Measurements from ENCODE around the gene NAALADL1.

NAALADL1 gene

DNA sequence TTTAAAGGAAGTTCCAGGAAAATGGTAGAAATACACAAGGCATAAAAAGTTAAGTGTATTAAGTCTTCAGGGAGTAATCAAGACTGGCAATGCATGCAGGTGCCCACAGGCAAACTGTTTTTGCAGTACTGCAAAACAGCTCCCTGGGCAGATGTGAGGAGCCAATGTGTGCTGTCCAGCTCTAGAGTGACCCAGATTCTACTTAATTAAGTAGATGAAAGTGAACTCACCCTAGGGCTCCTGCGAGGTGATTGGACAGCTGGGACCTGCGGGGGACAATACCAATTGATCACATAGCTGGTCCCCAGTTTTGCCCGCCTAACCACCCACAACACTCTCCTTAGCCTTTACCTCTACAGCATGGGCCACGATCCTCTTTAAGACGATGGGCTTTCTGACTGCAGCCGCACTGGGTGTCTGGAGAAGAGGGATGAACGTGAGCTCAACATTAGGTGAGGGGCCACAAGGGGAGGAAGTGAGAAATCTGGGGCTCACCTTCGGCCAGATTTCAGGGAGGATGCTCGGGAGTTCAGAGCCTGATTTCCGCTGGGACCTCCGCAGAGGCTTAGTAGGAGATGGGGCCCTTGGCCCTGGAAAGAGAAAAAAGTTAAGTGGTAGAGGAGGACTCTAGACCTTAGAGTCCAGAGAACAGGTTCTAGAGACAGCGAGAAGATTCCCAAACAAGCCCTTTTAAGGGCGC lies 24.9 kb upstream of the NAALADL1 start:
- no peak for DNase-seq

DNA sequence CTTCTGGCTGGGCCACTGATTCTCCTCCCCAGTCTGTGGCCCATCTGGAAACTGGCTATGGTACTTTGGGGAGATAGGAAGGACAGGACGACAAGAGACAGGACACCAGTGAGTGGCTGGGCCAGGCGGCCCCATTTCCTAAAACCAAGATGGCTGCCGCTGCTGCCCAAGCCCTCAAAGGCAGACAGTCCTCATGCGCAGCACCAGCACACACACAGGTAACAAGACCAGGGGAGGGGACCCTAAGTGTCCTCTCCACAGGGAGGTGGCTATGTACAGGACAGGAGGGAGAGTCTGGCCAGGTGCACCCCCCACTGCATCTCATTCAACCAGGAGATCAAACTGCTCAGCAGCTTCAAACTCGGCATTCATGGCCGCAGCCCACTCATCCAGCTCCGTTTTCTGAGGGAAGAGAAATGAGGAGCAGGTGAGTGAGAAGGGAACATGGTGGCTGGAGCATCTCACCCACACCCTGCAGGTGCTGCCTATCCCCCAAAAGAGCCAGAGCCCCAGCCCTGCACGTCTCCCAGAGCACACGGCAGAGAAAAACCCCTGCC lies 20.5 kb upstream of the NAALADL1 start:
- no peak for DNase-seq

DNA sequence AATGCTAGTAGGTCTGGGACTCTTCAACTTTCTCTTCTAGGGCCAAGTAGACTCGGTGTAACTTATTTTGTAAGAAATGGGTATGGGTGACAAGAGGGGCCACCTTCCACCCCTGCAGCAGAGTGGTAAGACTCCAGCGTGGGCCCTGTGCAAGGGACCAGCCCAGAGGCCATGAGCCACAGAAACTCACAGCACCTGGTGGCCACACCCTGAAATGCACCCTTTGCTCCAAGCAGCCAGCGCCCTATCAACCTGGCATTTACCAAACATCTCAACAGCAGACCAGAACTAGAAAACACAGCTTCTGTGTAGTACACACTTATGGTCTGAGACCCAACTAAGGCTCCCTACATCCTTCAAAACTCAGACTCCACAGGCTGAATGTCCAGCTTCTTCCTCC lies 19.8 kb upstream of the NAALADL1 start:
- no peak for DNase-seq

DNA sequence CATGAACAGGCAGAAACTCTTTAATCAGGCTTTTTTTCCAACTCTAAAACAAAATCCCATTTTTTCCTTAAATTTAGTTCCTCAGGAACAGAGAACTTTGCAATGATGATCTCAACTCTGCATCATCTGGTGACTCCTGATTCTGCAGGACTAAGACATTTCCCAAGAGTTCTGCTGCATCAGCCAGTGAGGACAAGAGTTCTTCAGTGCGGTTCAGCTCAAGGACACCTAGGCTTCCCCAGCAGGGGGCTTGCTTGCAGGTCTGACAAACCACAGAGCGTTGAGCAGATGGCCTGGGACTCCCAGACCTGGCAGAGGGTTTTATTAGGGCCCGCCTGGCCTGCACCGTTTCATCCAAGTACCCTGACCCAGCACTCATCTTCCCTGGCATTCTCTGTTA lies 19.1 kb upstream of the NAALADL1 start:
- DNase-seq, result no peak

DNA sequence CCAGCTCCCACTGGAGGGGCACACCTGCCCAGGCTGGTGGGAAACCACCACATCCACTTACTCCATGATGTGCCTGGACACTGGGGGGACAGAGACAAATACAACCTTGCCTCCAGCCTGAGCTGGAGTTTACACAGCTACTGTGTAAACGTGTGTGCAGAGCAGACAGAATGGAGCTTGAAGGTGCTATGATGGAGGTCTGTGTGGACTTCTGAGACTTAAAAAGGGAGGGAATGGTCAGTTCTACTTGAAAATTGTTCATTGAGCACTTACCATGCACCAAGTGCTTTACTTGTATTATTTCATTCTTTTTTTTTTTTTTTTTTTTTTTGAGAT lies 14.2 kb upstream of the NAALADL1 start:
- DNase-seq, result no peak

DNA sequence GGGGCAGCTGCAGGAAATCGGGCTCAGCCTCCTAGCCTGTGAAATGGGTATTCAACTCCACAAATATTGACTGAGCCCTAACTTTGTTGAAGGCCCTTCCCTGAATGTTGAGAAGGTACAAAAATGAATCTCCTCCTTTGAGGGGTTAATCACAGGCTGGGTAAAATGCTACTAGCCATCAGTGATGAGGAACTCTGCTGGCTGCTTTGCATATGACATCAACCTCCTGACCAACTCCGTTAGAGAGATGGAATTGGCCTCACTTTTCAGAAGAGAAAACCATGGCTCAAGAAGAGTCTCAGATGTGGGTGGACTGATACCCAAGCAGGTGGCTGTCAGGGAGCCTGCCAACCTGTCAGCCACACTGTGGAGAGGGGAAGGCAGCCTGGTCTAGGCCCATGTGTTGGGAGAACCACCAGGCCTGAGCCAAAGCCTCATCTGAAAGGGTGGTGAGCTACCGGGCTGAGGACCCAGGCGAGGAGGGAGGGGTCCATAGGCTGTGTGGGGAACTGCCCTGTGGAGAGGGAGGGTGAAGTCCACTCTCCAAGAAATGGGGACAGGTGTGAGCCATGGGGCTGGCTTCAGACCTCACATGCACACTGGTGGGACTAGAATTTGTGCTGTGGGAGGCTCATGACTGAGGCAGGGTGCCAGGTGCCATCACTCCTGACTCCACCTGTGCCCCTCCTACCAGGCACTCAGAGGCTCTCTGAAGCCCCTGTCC lies 13.7 kb upstream of the NAALADL1 start:
- no peak for DNase-seq

DNA sequence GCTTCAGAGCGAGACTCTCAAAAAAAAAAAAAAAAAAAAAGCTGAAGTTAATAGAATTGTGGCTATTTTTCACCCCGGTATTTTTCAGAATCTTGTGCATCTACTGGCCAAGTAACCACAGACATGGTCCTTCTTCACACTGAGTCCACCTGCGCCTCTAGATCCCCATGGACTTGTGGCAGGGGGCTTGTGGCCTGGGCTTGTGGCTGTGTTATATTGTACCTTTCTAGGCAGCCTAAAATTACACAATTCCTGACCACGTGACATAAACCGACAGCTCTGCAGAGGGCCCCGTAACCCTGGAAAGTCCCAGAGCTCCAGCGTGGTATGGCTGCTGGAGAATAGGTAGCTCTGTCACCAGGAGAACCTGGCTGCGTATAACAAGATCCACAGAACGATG lies 10.9 kb upstream of the NAALADL1 start:
- DNase-seq, result no peak

DNA sequence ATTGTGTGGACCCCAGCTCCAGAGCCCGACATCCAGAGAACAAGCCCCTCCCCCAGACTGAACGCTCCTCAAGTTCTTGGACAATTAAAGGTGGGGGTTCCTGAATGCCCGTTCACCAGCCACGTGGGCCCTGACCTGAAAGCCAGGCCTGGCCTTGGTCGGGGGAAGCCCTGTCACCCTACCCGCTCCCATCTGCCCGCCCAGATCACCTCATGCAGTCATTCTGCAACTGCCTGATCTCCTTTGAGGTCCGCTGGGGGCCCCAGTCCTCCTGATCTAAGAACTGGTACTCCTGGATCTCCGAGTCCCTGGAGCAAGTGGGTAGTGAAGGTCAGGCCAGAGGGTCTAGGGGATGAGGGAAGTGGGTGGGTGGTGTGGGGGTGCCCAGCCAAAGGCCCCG lies 9.1 kb upstream of the NAALADL1 start:
- DNase-seq, result no peak

DNA sequence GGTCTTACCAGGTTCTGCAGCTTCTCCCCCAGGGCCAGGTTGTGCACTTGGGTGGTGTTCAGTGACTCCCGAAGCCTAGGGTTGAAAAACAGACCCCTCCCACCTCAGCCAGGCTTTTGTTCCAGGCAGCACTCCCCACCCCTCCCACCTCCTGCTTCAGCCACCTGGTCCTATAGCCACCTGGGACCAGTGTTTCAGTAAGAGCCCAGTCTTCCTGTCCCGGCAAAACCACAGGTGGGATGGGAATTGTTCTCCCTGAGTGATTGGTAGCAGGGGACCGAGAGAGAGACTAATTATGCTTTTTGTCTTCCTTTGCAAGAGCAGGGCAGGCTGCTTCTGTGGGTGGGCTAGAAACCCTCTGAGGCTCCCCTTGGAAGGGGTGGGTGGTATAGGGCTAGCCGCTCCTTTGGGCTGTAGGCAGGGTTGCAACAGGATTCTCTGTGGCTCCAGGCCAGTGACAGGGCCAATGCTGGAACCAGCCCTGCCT lies 8.5 kb upstream of the NAALADL1 start:
- DNase-seq, result no peak

DNA sequence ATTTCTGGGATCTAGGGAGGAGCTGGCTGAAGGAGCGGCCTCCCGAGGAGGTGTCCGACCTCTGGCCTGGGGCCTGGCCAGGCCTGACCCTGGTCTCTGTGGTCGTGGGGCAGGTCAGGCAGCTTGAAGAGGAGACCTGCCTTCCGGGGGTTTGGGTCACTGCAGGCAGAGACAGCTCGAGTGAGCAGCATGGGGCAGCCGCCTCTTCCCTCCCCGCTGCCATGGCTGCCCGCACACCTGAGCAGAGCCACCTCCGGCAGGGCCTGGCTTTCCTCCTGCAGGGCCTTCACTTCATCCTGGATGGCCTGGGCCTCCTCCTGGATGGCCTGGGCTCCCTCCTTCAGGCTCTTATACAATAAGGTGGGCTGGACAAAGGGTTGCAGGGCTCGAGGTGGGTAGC lies 8.0 kb upstream of the NAALADL1 start:
- no peak for DNase-seq

DNA sequence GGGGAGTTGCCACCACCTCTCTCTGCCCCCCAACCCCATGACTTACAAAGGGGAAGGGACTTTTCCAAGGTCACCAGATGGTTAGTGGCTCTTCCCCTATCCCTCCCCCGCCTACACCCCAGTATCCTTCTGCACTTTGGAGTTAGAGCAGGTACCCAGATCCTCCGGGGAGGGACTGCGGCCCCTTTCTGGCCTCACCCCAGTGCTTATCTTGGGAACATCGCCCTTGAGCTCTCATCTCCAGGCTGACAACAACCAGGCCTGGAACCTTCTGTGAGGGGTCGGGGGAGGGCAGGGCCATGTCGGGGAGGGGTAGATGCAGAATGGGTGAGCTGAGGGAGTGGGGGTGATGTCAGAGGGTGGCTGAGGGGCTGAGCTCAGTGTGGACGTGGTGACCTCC lies 7.5 kb upstream of the NAALADL1 start:
- no peak for DNase-seq

DNA sequence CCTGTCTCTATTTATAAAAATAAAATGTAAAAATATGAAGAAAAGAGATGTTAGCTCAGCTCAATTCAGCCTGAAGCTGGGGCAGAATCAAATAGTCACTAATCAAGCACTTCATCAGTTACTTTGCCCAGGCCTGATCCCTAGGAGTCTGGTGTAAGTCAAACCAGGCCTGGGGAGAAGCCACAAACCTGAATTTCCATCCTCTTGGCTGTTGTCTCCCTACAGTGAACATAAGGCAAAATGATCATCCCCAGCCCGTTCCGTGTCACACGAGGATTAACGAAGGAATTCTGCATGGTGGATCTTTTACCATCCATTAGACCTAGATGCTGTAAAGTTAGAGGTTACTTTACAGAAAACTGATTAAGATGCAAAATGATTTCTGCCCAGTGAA lies 6.5 kb upstream of the NAALADL1 start:
- DNase-seq, result no peak

DNA sequence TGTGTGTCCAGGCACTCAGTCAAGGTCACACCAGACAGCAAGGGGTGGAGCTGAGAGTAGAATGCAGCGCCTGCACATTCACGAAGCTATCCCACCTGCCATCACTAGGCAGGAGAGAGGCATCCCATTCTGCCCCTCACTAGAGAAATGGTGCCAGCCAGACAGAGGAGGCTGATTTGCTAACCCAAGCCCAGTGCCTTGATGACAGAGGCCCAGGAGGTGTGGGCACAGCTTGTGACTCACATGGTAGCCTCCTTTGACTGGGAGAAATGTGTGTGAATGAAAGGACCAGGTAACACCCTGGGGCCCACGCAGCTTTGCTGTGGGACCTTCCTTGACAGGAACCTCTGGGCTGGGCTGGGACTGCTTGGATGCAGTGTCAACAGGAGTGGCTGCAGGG lies 5.2 kb upstream of the NAALADL1 start:
- DNase-seq, result no peak

DNA sequence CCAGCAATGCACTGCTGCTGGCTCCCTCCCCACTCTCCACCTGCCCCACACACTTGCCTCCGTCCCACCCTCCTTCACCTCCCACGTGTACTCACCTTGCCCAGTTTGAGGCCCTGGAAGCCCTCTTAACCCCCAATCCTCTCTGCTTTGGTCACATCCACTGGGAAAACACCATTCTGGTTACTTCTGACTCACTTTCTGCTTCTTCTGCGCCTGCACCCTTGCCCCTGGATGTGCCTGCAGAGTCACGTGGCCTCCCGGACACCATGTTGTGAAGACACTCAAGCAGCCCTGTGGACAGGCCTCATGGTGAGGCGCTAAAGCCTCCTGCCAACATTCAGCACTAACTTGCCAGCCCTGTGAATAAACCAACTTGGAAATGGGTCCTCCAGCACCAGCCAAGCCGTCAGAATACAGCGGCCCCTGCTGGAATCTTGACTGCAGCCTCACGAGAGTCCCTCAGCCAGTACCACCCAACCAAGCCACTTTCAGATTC lies 2.6 kb upstream of the NAALADL1 start:
- peak; percentile 99 for DNase-seq

DNA sequence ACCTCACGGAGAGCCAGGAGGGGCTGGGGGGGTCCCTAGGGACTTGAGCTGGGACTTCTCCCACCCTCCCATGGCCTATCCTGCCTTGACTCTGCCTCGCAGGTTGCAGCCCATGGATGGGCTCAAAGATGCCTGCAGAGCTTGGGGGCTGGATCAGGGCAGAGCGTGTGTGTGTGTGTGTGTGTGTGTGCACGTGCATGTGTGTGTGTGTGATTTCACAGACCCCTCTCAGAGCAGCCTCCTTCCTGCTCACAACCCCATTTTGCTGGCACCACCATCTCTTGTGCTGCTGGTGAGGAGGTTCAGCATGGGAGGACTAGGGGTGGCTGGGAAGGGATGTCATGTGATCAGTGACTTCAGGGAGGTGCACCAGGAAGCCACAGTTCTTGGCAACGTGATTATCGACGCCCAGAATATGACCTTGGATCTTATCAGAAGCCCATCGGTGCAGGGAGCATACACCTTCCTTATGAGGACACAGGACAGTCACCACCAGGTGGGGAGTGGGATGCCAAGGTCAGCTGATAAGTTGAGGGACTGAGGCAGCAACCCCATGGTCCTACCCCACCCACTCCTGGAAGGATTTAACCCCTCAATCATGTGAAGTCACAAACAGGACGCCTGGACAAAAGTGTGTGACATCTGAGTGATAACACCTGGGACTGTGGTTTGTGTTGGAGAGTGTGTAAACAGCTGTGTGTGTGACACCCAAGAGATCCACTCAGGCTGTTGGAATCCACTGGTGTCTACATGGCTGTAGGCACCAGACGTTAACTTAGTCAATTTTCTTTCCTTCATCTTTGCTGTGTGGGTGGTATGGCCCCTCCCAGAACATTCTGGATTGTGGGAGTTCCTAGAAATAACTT lies 1.8 kb upstream of the NAALADL1 start:
- no peak for DNase-seq

DNA sequence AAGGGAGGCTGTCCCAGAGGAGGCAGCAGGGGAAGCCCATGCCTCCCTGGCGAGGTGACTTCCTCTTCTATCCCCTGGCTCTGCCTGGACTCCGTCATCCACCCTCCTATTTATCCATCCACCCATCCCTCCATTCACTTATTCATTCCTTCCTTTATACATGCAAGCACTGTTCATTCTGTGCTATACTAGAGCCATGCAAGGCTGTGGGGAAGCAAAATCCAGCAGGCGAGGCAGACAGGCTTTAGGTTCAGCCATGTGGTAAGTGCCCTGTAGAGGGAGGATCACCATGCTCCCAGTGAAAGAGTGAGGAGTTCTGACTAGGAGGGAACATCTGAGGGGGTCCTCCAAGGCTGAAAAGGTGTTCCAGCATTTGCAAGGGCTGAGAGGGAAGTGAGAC lies 1.2 kb upstream of the NAALADL1 start:
- no peak for DNase-seq

DNA sequence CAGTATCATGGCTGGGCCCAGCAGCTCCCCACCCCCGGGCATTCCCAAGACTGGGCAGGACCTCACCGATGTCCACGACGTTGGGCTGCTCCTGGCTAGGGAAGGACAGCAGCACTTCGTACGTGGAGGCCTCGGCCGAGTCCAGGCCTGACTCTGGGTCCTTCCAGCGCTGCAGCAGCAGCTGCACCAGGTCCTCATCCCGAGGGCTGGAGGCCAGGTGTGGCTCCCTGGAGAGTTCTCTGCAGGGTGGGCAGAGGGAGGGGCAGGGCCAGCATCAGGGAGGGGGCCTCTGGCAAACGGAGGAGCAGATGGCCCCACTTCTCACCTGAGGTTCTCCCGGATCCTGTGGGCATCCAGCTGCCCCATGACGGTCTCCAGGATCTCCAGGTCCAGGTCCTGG lies 341 bp downstream of the NAALADL1 start:
- DNase-seq, result no peak

DNA sequence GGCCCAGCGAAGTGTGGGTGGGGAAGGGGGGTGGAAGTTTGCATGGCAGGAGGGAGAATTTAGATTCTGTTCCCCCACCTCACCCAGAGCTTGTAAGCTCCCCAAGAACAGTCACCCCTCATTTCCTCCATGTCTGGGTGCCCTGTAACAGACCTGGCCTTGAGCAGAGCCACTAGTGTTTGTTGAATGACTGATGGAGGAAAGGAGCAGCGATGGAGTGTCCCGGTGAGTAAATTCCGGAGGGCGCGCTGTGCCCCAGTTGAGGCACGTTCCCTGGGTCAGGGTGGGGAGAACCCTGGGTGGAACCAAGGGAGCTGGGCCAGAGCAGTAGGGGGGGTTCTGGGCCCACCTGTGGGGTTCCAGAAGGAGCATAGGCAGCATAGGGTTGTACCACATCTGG lies 827 bp downstream of the NAALADL1 start:
- no peak for DNase-seq

DNA sequence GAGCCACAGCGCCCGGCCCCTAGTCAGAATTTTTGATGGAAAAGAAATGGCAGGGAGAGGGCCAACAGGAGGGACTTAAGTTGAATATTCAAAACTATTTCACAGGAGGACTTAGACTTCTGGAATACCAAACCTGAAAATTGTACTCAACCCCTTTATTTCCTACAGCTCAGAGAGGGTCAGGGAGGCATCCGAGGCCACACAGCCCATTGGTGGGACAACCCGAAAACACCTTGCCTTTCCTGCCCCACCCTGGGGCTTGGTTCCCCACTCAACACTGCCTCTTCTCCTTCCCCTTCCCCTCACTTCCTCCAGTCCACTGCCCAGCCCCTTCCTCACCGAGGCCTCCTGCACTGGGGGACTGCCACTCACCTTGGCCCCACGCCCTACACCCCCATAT lies 1.4 kb downstream of the NAALADL1 start:
- DNase-seq, result no peak

DNA sequence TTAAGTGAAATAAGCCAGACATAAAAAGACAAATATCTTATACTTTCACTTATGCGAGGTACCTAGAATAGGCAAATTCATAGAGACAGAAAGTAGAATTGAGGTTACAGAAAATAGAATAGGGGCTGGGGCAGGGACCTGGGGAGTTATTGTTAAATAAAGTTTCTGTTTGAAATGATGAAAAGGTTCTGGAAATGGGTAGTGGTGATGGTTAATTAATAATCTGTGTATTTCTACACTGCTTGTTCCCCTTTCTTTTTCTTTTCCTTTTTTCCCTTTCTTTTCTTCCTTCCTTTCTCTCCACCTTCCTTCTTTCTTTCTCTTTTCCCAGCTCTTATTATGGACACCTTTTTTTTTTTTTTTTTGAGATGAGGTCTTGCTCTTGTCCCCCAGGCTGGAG lies 2.8 kb downstream of the NAALADL1 start:
- DNase-seq, result no peak

DNA sequence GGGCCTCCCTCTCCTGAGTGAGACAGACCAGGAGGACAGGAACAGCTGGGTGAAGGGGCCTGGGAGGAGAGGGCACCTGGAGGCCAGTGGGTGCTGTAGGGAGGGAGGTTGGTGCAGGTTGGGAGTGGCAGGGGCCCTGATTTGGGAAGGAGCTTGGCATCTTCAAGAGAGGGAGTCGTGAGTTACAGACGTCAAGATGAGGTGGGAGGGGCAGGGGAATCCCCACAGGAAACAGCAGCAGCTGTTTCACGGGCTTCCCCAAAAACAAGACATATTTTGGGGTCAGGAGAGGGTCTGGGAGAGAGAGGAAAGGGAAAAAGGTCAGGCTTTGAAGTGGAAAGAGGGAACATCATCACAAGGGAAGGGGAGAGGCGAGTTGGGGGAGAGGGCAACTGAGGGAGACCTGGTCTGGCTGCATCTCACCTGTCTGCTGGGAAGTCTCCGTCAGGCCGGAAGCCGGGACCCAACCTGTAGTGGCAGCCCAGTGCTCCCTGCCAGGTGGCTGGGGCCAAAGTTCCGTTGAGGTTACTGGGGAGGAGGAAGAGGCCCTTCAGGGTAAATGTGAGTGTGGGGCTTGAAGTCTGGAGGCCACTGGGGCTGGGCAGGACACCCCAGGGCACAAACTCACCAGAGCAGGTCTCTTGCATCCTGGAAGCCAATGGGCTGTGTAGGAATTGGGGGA lies 4.4 kb downstream of the NAALADL1 start:
- DNase-seq, result no peak

DNA sequence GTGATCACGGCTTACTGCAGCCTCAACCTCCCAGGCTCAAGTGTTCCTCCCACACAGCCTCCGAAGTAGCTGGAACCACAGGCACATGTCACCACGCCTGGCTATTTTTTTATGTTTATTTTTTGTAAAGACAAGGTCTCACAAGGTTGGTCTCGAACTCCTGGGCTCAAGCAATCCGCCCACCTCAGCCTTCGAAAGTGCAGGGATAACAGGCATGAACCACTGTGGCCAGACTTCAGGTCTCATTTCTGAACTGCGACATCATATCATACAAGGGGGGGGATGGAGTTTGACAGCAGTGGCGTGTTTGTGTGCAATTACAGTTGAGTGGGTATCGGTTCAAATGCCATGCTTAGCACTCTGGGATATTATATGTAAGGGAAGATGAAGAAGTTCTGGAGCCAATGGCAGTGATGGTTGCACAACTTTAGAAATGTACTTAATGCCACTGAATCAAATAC lies 6.9 kb downstream of the NAALADL1 start:
- DNase-seq, result no peak
